PC-9 (cell line): Measurements from ENCODE around the gene CPXM1. TPM values are rescaled to one million over a fixed set of nuclear protein-coding genes. Genes with fewer than 3 reads are reported as not detected.

Source experiments
- BruUV-seq: library from RNA; stranded (reverse); fragments of 400-500 nt; replicated peaks from 2 replicates; lab custom pipeline; 2021; lab: Mats Ljungman, UMichigan
- CTCF ChIA-PET: fragments of 300-600 bp; sonication (Branson Sonifier 250); formaldehyde crosslinking; loops from one replicate; lab custom pipeline; 2022; ENCODE audit warnings: antibody characterized with exemption; lab: Charles Lee
- POLR2A ChIA-PET: fragments of 300-600 bp; sonication (Branson Sonifier 250); formaldehyde crosslinking; loops from one replicate; lab custom pipeline; 2022; ENCODE audit warnings: antibody characterized with exemption; ENCODE audit not compliant: unreplicated experiment; lab: Charles Lee
- DNase-seq, 2 experiments: peaks; one replicate each; pipeline versions ENCODE4 v3.0.0 to v3.0.0-alpha.2; 2015 to 2022; ENCODE audit warnings: mixed read lengths in 1 of 2
- H2AFZ ChIP-seq: fragments of 200-600 bp; sonication (generic); 2 replicates; pipeline ENCODE4 v1.8.1; 2017; ENCODE audit warnings: antibody characterized with exemption
- H3F3A ChIP-seq: fragments of 200-600 bp; sonication (generic); 2 replicates; pipeline ENCODE4 v1.8.1; 2017; ENCODE audit warnings: antibody characterized with exemption, mild to moderate bottlenecking, low read depth; ENCODE audit not compliant: insufficient read depth
- H3K27ac ChIP-seq: fragments of 200-600 bp; sonication (generic); 2 replicates; pipeline ENCODE4 v1.6.1; 2016; ENCODE audit warnings: mixed run types
- H3K27me3 ChIP-seq: fragments of 200-600 bp; sonication (generic); 2 replicates; pipeline ENCODE4 v1.6.1; 2016; ENCODE audit warnings: low read depth, mixed run types; ENCODE audit not compliant: insufficient read depth
- H3K36me3 ChIP-seq: fragments of 200-600 bp; sonication (generic); 2 replicates; pipeline ENCODE4 v1.6.1; 2016; ENCODE audit warnings: low read depth, mixed run types
- H3K4me1 ChIP-seq: fragments of 200-600 bp; sonication (generic); replicated peaks from 2 replicates; pipeline ENCODE4 v1.6.1; 2016; ENCODE audit warnings: mixed run types; ENCODE audit not compliant: insufficient read depth
- H3K4me2 ChIP-seq: fragments of 200-600 bp; sonication (generic); 2 replicates; pipeline ENCODE4 v1.6.1; 2017; ENCODE audit warnings: mixed run types
- H3K4me3 ChIP-seq: fragments of 200-600 bp; sonication (generic); 2 replicates; pipeline ENCODE4 v1.6.1; 2016; ENCODE audit warnings: mixed run types
- H3K79me2 ChIP-seq: fragments of 200-600 bp; sonication (generic); 2 replicates; pipeline ENCODE4 v1.6.1; 2017; ENCODE audit warnings: low read depth, mixed run types
- H3K9me2 ChIP-seq: fragments of 200-600 bp; sonication (generic); 2 replicates; pipeline ENCODE4 v1.8.1; 2017; ENCODE audit warnings: mild to moderate bottlenecking; ENCODE audit not compliant: insufficient read depth
- H3K9me3 ChIP-seq: fragments of 200-600 bp; sonication (generic); 2 replicates; pipeline ENCODE4 v1.8.1; 2016; ENCODE audit warnings: low read depth; ENCODE audit not compliant: insufficient read depth
- H4K20me1 ChIP-seq: fragments of 200-600 bp; sonication (generic); 2 replicates; pipeline ENCODE4 v1.8.1; 2017; ENCODE audit not compliant: insufficient read depth
- EZH2 ChIP-seq: fragments of 200-600 bp; sonication (generic); IDR thresholded peaks from 2 replicates; pipeline ENCODE4 v1.8.0; 2017; ENCODE audit warnings: antibody characterized with exemption, low read depth
- intact Hi-C: fragments of 100-400 bp; cut with micrococcal nuclease; formaldehyde crosslinking; loops from one replicate; pipeline ENCODE4 v1.10.0; 2022; ENCODE audit not compliant: unreplicated experiment
- total RNA-seq: library from RNA; stranded (reverse); gene quantifications from 2 replicates; pipeline ENCODE4 v1.2.3, GENCODE V29; 2021
- TF ChIP-seq, protein P1 (sequence below): fragments of 200-600 bp; sonication (generic); conservative IDR thresholded peaks from 2 replicates; pipeline ENCODE4 v1.6.1; 2017; ENCODE audit warnings: mixed run types, antibody characterized with exemption, mild to moderate bottlenecking, moderate library complexity

CPXM1 gene
- total RNA-seq, 1 experiment from 2014 or later = not detected

DNA sequence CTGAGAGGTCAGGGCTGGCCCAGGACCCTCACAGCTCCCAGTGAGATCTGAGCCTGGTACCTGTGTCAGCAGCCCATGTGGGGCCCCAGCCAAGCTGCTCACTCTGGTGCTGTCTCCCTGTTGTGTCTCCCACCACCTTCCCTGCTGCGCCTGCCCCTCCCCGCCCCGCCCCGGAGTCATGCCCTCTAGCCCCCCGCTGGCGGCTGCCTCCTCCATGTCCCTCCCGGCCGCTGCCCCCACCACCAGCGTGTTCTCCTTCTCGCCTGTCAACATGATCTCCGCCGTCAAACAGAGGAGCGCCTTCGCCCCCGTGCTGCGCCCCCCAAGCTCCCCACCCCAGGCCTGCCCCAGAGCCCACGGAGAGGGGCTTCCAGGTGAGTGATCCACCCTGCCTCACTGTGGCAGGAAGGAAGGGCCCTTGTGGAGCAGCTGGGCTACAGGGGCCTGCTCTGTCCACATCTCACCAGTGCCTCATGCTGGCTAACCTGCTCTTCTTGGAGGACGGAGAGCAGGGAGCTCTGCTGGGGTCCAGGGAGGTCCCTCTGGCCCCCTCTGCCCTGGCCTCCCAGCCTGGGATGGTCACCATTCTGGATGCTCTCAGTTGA is 44.9 kb downstream of the CPXM1 start:
- H2AFZ ChIP-seq = no peak overlapping the region
- CTCF ChIA-PET = interaction anchor here (0.7 to 1.8 kb wide), 4 partner anchors 14 to 245 kb away, joined by 3 to 8 read pairs (median 5); no protein-coding TSS in a partner anchor
- POLR2A ChIA-PET = no interaction called here
- H3K9me3 ChIP-seq = no peaks in the 10 kb centered on the region
- DNase-seq = no peak
- intact Hi-C loops = loop anchor here (1.0 to 10.0 kb wide), 3 partner anchors 97 to 559 kb away; no protein-coding TSS in a partner anchor
- H3F3A ChIP-seq = peaks cover 7% of the 10 kb centered on the region; the same call in 1 of the 2 replicates
- BruUV-seq = no TSS peak
- TF ChIP-seq EZH2 = no peak
- TF ChIP-seq, protein P1, sequence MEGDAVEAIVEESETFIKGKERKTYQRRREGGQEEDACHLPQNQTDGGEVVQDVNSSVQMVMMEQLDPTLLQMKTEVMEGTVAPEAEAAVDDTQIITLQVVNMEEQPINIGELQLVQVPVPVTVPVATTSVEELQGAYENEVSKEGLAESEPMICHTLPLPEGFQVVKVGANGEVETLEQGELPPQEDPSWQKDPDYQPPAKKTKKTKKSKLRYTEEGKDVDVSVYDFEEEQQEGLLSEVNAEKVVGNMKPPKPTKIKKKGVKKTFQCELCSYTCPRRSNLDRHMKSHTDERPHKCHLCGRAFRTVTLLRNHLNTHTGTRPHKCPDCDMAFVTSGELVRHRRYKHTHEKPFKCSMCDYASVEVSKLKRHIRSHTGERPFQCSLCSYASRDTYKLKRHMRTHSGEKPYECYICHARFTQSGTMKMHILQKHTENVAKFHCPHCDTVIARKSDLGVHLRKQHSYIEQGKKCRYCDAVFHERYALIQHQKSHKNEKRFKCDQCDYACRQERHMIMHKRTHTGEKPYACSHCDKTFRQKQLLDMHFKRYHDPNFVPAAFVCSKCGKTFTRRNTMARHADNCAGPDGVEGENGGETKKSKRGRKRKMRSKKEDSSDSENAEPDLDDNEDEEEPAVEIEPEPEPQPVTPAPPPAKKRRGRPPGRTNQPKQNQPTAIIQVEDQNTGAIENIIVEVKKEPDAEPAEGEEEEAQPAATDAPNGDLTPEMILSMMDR = no peak
- H3K4me3 ChIP-seq = no peak overlapping the region
- no peaks in the 10 kb centered on the region for H3K36me3 ChIP-seq
- no peak overlapping the region for H3K27ac ChIP-seq
- H3K79me2 ChIP-seq = no peaks in the 10 kb centered on the region
- H4K20me1 ChIP-seq = no peaks in the 10 kb centered on the region
- no peak overlapping the region for H3K4me2 ChIP-seq
- peaks cover 7% of the 10 kb centered on the region for H3K4me1 ChIP-seq
- peaks cover 37% of the 10 kb centered on the region for H3K27me3 ChIP-seq
- no peaks in the 10 kb centered on the region for H3K9me2 ChIP-seq

DNA sequence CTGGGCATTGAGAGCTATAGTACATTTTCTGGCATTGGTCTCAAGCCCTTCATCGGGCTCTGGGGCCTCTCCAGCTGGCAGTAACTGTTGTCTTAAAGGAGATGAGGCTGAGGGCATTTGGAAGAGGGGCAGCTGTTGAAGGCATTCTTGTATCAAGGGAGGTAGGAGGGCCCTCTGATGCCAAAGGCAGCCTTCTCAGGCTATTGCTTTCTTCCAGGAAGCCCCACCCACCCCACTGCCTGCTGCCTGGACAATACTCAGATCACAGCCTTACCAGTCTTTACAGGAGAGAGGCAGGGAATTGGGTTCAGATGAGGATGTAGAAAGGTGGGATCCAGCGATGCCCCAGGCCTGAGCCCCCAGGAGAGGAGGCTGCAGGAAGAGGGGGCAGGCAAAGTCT is 46.0 kb downstream of the CPXM1 start:
- Histone ChIP-seq H3K27ac (no peak overlapping the region), H3K9me2 (no peaks in the 10 kb centered on the region), H2AFZ (no peak overlapping the region), H3K36me3 (no peaks in the 10 kb centered on the region), H4K20me1 (no peaks in the 10 kb centered on the region), H3K4me1 (peaks cover 7% of the 10 kb centered on the region), H3K79me2 (no peaks in the 10 kb centered on the region), H3K4me2 (no peak overlapping the region), H3K9me3 (no peaks in the 10 kb centered on the region), H3K27me3 (peaks cover 41% of the 10 kb centered on the region), H3F3A (peaks cover 7% of the 10 kb centered on the region; the same call in 1 of the 2 replicates), H3K4me3 (no peak overlapping the region)
- DNase-seq = no peak
- ChIA-PET CTCF (no interaction called here), POLR2A (no interaction called here)
- intact Hi-C loops = loop anchor here (10.0 kb wide), 1 partner anchor 560 kb away; no protein-coding TSS in a partner anchor
- TF ChIP-seq EZH2 = no peak
- TF ChIP-seq, protein P1 = no peak
- no TSS peak for BruUV-seq

- DNase-seq = no peak
- Histone ChIP-seq H3K27ac (no peak overlapping the region), H2AFZ (no peak overlapping the region), H3K4me2 (no peak overlapping the region), H3K4me3 (no peak overlapping the region), H3K9me3 (no peaks in the 10 kb centered on the region), H4K20me1 (no peaks in the 10 kb centered on the region), H3K79me2 (no peaks in the 10 kb centered on the region), H3K36me3 (no peaks in the 10 kb centered on the region), H3K4me1 (peaks cover 7% of the 10 kb centered on the region), H3F3A (peaks cover 7% of the 10 kb centered on the region; the same call in 1 of the 2 replicates), H3K27me3 (peaks cover 42% of the 10 kb centered on the region), H3K9me2 (no peaks in the 10 kb centered on the region)
- POLR2A ChIA-PET = no interaction called here
- TF ChIP-seq, protein P1 = no peak
- no peak for TF ChIP-seq EZH2
- intact Hi-C loops = loop anchor here (10.0 kb wide), 1 partner anchor 561 kb away; no protein-coding TSS in a partner anchor
- CTCF ChIA-PET = interaction anchor here (0.6 kb wide), 2 partner anchors 37 to 236 kb away, joined by 3 to 4 read pairs; no protein-coding TSS in a partner anchor
- BruUV-seq = no TSS peak
Observed at GRCh38 chr20:2753461-2754040, 46.9 kb downstream of the CPXM1 start.
